ENCODE results near the gene PHACTR1.
A peak's percentile ranks its signal among the peaks of the same experiment; 100 is the strongest.

The PHACTR1 gene

DNA sequence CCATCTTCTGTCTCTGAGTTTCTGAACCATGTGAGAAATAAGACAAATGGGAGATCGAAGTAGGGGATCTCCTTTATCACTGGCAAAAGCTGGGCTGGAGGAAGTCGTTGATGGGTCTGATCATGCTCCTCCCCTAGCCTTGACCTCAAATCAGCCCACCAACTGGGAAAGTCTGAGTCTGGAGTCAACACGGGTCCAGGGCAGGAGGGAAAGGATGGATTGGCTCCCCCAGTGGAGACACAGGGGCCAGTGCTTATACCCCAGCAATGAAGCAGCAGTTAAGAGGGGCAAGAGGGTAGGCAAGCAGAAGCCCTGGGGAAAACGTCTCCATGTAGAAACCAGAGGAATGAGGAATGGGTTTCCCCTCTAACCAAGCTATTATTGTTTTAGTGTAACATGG is 459.2 kb downstream of the PHACTR1 start:
- no peak for TF ChIP-seq GATA1 (IDR thresholded peaks at IDR 0.05; ENCODE audit: low read depth, low read length)
- TF ChIP-seq POLR2A (IDR thresholded peaks at IDR 0.05; ENCODE audit: low read length): no peak

DNA sequence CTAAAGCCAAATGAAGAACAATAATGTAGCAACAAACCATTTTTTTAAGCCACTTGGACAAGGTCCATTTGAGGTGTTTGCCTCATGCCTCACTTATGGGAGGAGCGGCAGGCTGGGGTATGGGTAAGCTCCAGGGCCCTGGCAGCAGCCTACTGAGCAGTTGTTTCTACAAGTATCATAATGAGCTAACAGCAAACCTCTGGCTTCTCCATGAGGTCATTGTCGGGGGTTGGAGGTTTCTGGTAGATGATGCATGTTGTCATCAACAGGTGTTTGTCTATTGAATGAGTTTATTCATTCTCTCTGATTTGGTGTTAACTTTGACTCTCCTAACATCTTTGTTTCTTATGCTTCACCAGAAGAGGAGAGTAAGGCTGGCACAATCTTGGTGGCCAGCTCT is 461.1 kb downstream of the PHACTR1 start:
- TF ChIP-seq POLR2A (IDR thresholded peaks at IDR 0.05; ENCODE audit: low read length): no peak
- no peak for DNase-seq

More for the DNA sequence above, 459.2 kb downstream of the PHACTR1 start:
- no peak for DNase-seq

DNA sequence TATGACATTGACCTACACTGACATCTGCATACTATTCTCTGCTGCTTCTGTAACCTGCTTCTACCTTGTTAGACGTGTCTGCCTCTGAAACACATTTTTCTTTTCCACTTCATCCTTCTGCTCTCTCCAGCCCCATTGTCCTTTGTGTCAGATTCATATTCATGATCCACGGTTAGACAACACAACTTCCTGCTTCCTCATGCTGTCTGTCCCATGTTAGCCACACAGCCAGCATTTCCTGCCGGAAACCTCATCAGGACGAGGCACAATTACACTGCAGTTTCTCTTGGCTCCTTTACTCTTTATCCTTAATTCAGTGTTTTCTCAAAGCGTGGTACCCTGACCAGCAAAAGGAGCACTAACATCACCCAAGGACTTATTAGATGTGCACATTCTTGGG is 461.5 kb downstream of the PHACTR1 start:
- no peak for TF ChIP-seq GATA1 (IDR thresholded peaks at IDR 0.05; ENCODE audit: low read depth, low read length)
- DNase-seq: no peak

DNA sequence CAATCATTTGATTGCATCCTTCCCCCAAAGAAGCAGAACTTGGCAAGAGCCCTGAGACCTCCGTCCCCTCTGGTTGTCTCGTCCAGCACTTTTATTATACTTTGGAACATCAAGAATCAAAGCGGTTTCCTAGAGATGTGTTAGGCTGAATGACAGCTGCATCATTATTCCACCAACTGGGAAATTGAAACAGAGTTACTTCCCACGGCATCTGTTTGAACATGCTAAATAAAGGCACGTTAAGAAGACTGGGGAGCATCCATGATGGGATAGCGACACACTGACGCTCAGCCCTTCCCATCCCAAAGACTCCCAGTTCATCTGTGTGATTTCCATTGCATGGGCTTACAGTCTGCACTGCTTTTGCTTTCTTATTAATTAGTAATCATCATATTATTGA is 464.0 kb downstream of the PHACTR1 start:
- DNase-seq: no peak
- no peak for TF ChIP-seq GATA1 (IDR thresholded peaks at IDR 0.05; ENCODE audit: low read depth, low read length)

DNA sequence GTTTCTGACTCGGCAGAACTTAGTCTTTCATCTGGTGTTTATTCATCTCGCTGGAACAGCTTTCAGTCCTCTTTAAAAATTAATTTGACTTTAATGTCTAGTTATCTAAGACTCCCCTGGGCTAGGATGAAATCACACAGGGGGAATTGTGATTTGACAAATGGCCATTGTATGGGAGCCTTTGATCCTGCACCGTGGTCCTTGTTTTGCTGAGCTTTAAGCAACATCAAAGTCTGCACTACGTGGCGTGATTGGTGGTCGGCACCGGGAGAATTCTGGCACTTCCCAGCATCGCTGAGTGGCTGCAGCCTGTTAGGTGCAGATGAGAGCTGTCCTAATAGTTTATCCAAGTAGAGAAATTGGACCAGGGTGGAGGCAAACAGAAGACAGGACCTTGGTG is 464.8 kb downstream of the PHACTR1 start:
- DNase-seq: no peak
- TF ChIP-seq GATA1 (IDR thresholded peaks at IDR 0.05; ENCODE audit: low read depth, low read length) (no peak), POLR2A (IDR thresholded peaks at IDR 0.05; ENCODE audit: low read length) (no peak)

DNA sequence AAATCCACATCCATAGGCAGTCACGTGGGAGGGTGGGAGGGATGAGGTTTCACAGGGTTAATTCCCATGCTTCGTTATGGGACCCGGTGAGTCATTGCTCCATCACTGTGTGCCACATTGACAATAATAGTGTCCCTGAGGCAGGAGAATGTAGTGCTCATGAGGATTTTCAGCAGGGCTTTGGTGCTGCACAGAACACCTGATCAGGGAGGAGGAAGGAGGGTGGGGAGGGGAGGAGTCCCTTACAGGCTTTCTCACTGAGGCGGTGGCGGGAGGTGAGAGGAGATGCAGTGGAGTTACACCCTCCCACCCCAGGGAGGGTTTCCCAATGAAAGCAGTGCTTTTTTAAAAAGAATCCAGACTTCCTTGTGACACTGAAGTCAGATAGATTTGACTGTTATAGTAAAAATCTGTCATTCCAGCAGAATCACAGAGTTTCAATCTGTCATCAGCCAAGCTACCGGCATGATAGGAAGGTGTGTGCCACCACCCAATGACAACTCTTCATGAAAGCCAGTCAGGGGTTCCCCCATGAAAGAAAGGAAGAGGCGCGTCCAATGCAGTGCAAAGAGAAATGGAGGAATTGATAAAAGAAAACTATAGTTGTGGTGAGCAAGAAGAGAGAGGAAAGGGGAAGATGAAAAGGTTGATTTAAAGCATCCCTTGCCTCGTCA is 467.0 kb downstream of the PHACTR1 start:
- no peak for DNase-seq
- TF ChIP-seq GATA1 (IDR thresholded peaks at IDR 0.05; ENCODE audit: low read depth, low read length) (no peak), POLR2A (IDR thresholded peaks at IDR 0.05; ENCODE audit: low read length) (no peak)

DNA sequence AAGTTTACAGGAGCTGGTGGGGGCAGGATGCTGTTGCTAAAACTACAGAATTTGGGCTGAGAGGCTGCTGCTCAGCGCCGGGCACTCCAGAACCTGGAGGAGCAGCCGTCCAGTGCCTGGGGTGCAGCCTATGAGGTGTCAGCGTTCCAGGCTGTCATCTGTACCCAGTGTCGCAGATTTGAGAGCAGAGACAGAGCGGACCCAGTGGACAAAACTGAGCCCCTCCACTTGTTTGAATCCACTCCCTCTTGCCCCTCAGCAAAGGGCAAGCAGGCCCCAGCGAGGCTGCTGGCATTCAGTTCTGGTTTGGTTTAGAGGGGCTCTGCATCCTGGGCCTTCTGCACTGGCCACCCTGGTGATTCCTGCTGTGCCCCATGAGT is 467.5 kb downstream of the PHACTR1 start:
- DNase-seq: no peak
- no peak for TF ChIP-seq GATA1 (IDR thresholded peaks at IDR 0.05; ENCODE audit: low read depth, low read length)
- no peak for TF ChIP-seq POLR2A (IDR thresholded peaks at IDR 0.05; ENCODE audit: low read length)

DNA sequence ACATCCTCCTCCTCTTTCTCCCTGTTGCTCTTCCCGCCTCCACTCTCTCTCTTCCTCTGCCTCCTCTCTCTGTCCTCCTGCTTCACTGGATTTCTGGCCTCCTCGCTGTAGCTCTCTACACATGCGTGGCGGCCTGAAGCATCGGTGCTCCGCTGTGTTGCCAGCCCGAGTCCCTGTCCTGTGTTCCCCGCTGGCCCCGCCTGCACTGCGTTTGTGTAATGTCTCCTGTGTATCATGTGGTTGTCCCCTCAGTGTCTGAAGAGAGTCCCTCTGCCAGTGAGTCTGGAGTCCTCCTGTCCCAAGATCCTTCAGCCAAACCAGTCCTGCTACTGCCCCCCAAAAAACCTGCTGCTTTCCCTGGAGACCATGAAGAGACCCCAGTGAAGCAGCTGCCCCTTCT is 468.0 kb downstream of the PHACTR1 start:
- TF ChIP-seq POLR2A (IDR thresholded peaks at IDR 0.05; ENCODE audit: low read length) (no peak), GATA1 (IDR thresholded peaks at IDR 0.05; ENCODE audit: low read depth, low read length) (no peak)
- no peak for DNase-seq

DNA sequence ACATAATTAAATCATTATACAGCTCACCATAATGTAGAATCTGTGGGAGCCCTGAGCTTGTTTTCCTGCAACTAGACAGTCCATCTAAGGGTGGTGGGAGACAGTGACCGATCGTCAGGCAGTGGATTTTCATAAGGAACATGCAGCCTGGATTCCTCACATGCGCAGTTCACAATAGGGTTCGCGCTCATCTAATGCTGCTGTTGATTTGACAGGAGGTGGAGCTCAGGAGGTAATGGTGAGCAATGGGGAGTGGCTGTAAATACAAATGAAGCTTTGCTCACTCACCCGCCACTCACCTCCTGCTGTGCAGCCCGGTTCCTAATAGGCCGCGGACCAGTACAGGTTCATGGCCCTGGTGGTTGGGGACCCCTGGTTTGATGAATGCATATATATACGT is 470.3 kb downstream of the PHACTR1 start:
- DNase-seq: no peak
- TF ChIP-seq POLR2A (IDR thresholded peaks at IDR 0.05; ENCODE audit: low read length): no peak
- no peak for TF ChIP-seq GATA1 (IDR thresholded peaks at IDR 0.05; ENCODE audit: low read depth, low read length)

DNA sequence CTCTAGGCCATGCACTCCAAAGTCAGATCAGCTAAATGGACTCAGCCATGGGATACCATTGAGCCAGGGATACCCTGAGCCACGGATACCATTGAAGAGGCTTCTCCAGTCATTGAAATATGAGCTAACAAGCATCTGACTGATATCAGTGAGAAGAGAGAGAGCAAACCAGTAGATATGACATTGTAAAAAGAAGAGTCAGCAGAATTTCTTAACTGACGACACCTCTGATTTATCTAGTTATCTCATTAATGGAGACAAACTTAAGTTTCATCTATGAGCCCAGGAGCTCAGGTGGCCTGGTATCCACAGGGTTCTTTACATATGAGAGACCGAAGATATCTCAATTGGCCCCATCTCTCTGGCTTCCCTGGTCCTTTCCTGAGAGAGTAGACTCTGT is 471.1 kb downstream of the PHACTR1 start:
- TF ChIP-seq GATA1 (IDR thresholded peaks at IDR 0.05; ENCODE audit: low read depth, low read length) (no peak), POLR2A (IDR thresholded peaks at IDR 0.05; ENCODE audit: low read length) (no peak)
- DNase-seq: no peak

DNA sequence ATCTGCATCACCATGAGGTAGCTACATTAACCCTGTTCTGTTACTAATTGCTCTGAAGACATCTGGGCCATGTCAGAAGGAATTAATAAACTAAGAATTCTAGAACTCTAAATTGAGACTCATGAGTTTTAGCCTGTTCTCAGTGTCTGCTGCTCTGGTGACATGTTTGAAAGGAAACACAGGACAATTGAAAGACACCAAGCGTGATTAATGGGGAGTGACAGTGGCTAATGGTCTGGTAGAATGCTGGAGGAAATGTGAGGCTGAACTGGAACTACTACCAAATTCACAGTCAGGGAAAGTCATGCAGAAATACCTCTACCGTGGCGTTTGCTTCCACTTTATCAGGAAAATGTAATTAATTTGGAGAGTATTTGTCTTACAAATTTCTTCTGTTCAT is 471.7 kb downstream of the PHACTR1 start:
- TF ChIP-seq POLR2A (IDR thresholded peaks at IDR 0.05; ENCODE audit: low read length): no peak
- no peak for TF ChIP-seq GATA1 (IDR thresholded peaks at IDR 0.05; ENCODE audit: low read depth, low read length)
- no peak for DNase-seq

DNA sequence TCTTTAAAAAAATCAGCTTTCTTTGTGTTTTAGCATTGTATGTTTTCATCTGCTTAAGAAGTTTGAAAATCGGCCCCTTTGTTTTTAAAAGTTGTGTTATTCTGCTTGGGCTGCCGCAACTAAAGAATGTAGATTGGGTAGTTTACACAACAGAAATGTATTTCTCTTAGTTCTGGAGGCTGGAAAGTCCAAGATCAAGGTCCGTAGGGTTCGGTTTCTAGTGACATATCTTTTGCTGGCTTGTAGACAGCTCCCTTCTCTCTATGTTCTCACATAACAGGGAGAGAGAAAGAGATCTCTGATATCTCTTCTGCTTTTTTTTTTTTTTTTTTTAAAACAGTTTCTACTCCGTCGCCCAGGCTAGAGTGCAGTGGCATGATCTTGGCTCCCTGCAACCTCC is 473.1 kb downstream of the PHACTR1 start:
- DNase-seq: no peak
- no peak for TF ChIP-seq GATA1 (IDR thresholded peaks at IDR 0.05; ENCODE audit: low read depth, low read length)
- TF ChIP-seq POLR2A (IDR thresholded peaks at IDR 0.05; ENCODE audit: low read length): no peak

DNA sequence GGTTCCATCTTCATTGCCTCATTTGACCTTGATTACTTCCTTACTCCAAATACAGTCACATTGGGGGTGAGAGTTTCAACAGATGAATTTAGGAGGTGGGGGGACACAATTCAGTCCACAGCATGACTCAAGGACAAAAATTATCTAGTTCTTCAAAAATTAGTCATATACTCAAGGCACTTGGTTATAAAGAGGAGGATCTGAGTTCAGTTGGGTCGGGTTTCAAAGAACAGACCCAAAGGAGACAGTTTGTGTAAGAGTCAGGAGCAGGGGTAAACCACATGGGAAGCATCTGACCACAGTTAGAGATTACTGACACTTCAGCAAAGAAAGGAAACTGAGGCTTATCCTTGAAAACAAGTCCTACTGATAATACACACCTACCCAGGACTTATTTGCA is 473.8 kb downstream of the PHACTR1 start:
- DNase-seq: no peak
- TF ChIP-seq POLR2A (IDR thresholded peaks at IDR 0.05; ENCODE audit: low read length) (no peak), GATA1 (IDR thresholded peaks at IDR 0.05; ENCODE audit: low read depth, low read length) (no peak)

DNA sequence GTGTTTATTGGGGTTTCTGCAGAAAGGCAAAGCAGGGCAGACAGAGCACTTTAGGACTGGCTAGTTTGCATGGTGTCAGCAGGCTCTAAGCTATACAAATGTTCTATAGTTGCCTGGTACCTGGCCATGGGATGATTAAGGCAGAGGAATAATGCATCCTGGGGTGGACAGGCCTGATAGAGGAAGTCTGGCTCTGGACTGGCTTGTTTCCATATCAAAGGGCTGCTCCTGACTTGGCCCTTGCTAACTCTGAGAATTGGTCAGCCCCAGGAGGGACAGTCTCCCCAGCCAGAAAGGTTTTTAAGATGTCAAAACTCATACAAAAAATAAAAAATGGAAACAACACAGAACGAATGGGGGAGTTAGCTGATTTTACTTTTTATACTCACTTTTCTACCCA is 474.9 kb downstream of the PHACTR1 start:
- TF ChIP-seq POLR2A (IDR thresholded peaks at IDR 0.05; ENCODE audit: low read length): no peak
- TF ChIP-seq GATA1 (IDR thresholded peaks at IDR 0.05; ENCODE audit: low read depth, low read length): no peak
- no peak for DNase-seq

DNA sequence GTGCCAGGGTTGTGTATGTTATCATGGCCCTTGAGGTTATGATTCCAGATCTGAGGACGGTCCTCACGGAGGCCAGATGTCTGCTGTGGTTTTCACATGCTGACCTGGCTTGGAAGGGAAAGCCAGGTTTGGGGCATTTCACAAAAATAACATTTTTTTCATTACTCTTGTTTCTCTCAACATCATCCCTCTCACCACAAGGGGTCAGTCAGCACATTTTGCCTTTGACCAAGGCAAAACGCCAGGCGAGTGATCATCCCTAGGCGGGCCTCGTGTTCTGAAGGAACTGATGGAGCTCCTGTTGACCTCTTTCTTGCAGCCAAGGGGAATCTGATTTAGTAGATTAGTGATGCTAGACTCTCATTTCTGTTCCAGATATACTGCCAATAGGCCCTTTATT is 478.3 kb downstream of the PHACTR1 start:
- no peak for TF ChIP-seq POLR2A (IDR thresholded peaks at IDR 0.05; ENCODE audit: low read length)
- TF ChIP-seq GATA1 (IDR thresholded peaks at IDR 0.05; ENCODE audit: low read depth, low read length): no peak
- peak; percentile 53 to 68 for DNase-seq

DNA sequence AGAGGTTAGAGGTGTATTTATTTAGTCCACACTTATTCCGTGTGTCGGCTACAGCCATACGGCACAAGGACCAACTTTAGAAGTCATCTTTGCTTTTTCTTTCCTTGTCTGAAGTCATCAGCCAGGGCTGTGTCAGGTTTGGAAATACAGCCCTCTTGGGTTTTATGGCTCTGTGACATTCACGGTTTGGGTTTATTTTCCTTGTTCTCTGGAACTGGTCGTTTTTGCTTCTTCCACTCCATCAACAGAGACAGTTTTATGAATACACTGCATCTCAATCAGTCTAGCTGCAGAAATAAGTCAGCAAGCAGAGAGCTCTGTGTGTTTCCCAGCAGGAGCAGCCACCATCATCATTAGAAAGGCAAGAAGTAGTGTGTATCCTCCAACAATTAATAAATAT is 479.2 kb downstream of the PHACTR1 start:
- no peak for TF ChIP-seq POLR2A (IDR thresholded peaks at IDR 0.05; ENCODE audit: low read length)
- no peak for TF ChIP-seq GATA1 (IDR thresholded peaks at IDR 0.05; ENCODE audit: low read depth, low read length)

More for the DNA sequence above, 479.2 kb downstream of the PHACTR1 start:
- DNase-seq: no peak
